ENCODE results near the gene SMAD4.
"Not testable (repeated sequence)": the region's sequence is repeated elsewhere in the genome, so short reads cannot be mapped to it uniquely, and the experiment has no call there.

Gene SMAD4

GRCh38 chr18:51111633-51112355 lies 81.8 kb downstream of the SMAD4 start:
- DNase-seq (ENCODE audit: low read depth): not testable (repeated sequence)

GRCh38 chr18:51116996-51117395 lies 87.0 kb downstream of the SMAD4 start:
- not testable (repeated sequence) for DNase-seq (ENCODE audit: low read depth)

GRCh38 chr18:51119561-51119960 lies 89.5 kb downstream of the SMAD4 start:
- not testable (repeated sequence) for DNase-seq (ENCODE audit: low read depth)

GRCh38 chr18:51119976-51120375 lies 90.0 kb downstream of the SMAD4 start:
- not testable (repeated sequence) for DNase-seq (ENCODE audit: low read depth)

GRCh38 chr18:51120809-51121596 lies 91.0 kb downstream of the SMAD4 start:
- DNase-seq (ENCODE audit: low read depth): no peak

DNA sequence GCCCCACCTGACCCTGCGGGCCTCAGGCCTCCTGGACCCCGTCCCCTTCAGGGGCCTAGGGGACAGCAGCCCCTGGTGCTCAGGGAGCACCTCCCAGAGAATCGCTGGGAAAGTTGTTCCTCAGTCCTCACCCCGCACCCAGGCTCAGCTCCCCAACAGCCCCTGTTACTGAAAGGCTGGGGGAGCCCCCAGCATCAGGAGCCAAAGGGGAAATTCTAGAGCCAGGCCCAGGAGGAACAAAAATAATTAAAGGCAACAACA lies 91.5 kb downstream of the SMAD4 start:
- DNase-seq (ENCODE audit: low read depth): no peak

DNA sequence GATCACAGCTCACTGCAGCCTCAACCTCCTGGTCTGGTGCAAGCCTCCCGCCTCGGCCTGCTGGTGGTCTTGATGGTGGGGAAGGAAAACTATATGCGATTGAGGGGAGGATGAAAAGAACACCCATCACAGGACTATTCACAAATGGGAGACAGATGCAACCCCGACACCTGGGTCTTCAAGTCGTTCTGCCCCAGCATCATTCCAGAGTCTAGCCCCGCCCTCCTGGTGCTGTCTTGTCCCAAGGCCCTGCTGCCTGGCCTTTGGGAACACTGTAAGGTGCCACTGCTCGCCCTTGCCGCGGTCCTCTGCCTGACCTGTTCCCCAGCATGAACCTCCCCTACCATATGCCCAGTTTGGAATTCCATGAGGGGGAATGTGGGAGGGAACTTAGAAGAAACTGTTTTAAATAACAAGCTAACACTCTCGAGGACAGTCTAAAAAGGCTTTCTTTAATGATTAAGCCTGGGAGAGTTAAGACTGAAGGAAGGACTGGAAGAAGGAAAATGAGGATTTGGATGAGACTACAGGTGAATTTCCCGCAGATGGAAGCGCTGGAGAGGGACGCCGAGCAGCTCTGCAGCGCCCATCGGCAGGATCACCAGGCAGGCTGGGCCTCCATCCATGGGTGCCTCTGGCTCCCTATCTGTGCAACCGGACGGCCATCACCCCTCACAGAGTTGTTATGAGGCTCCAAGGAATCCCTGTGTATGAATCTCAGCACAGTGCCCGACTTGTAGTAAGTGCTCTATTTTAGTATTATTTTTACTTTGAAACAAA lies 92.4 kb downstream of the SMAD4 start:
- DNase-seq (ENCODE audit: low read depth): no peak

DNA sequence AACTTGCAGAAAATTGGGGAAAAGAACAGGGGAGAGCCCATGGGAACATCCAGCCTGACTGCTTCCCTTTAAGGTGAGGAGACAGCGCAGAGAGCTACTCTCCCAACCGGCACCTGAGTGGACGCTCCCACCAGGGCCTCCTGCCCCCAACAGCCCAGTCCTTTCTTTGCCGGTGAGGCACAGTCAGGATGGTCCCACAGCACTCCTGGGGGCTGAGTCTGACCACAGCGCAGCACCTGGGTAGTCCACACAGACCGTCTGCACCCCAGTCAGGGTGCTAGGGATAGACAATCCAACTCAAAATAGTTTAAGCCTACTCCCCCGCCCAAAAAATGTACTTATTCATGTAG lies 93.0 kb downstream of the SMAD4 start:
- DNase-seq (ENCODE audit: low read depth): no peak

DNA sequence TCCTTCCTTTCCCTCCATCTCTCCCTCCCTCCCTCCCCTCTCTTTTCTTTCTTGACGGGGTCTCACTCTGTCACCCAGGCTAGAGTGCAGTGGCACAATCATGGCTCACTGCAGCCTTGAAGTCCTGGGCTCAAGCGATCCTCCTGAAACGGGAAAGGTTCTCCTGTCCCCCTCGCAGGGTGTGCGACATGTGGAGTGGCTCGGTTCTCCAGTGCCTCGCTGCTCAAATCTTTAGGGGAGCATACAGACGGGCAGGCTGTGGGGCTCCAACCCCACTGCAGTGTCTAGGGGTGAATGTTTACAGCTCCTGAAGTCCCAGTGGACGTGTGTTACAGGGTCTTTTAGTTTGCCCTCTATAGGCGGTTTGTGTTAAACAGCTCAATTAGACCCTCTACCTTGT lies 93.5 kb downstream of the SMAD4 start:
- no peak for DNase-seq (ENCODE audit: low read depth)

DNA sequence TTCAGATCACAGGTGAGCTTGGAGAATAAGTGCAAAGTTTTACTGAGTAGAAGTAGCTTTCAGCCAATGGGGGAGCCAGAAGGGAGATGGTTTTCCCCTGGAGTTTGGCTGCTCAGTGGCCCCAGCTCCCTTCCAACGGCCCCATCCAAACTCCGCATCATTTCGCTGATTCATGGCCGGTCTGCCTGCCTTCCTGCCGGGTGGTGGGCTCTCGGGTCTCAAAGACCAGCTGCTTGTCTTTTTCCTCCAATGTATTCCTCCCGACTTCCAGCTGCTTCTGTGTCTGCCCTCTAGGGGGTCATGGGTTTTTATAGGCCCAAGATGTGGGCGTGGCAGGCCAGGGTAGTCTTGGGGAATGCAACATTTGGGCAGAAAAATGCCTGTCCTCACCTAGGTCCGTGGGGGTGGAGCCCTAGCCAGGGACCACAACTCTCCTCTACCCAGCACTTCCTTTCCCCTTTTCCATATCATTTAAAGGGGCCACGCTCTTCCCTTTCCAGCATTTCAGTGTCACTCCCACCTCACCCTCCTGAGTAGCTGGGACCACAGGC lies 94.0 kb downstream of the SMAD4 start:
- no peak for DNase-seq (ENCODE audit: low read depth)

- DNase-seq (ENCODE audit: low read depth): no peak
Measured at GRCh38 chr18:51125976-51126375, 96.0 kb downstream of the SMAD4 start.

DNA sequence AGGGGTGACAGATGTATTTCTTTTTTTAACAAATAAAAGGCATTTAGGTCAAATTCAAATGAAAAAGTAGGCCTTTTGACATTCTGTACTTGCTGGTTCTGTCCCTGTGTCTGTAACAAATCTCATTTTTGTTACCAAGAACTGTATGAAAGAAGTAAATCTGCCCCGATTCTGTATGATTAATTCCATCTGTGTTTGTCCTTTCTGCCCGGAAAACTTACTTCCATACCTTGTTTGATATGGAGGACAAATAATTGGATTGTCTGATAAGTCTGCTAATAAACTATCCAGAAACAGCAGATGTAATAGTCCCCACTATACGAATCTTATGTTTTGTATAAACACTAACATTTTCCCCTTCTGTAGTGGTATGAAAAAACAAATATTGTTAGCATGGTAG lies 97.7 kb downstream of the SMAD4 start:
- DNase-seq (ENCODE audit: low read depth): no peak

DNA sequence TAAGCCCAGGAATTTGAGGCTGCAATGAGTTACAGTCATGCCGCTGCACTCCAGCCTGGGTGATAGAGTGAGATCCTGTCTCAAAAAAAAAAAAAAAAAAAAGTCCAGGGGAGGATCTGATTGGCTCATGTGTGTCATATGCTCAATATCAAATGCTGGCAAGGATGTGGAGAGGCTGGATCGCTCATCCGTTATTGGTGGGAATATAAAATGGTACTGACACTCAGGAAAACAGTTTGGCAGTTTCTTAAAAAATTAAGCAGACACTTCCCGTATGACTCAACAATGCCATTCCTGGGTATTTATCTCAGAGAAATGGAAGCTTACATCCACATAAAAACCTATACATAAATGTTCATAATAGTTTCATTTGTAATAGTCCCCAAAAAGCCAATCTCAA lies 98.5 kb downstream of the SMAD4 start:
- no peak for DNase-seq (ENCODE audit: low read depth)

GRCh38 chr18:51132256-51132935 lies 102.4 kb downstream of the SMAD4 start:
- no peak for DNase-seq (ENCODE audit: low read depth)

DNA sequence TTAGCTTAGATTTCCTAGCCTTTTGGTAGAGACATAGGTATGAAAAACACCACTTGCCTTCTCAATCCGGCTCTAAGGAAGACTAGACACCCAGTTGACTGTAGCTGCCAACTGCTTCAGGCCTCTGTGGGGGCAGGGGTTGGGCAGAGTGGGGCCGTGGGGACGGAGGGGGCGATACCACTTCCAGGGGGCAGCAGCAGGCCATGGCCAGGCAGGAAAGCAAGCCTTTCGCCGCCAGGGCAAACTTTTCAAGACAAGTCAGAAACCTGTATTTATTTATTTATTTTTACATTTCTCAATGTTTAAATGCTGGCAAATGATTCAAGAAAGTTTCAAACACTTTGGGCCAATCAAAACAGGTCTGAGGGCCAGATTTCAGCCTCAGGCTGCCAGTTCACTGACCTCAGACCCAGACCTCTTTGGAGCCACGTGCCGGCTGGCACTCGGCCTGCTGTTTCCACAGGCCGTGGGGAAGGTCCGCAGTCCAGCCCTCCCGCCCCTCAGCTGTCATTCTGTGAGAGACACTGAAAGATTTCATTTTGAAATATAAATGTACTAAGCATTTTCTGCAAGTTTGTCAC lies 103.7 kb downstream of the SMAD4 start:
- no peak for DNase-seq (ENCODE audit: low read depth)
